ENCODE results near the gene CSNK2A3.

GRCh38 chr11:11384829-11385228 is 31.8 kb upstream of the CSNK2A3 start:
- TF ChIP-seq CTCF (IDR thresholded peaks at IDR 0.05) (no peak), POLR2A (IDR thresholded peaks at IDR 0.05) (no peak), EP300 (IDR thresholded peaks at IDR 0.05) (no peak)

Measured in tibial nerve (tissue), 4 donors.